DND-41 (cell line): ENCODE results near the gene PDE4D.

Source experiments
- ATAC-seq: fragments of 200-7000 bp; cut with Tn5 transposase; 3 replicates; pipeline ENCODE4 v1.9.1; 2021; ENCODE audit warnings: low read depth; ENCODE audit not compliant: insufficient read depth
- DNase-seq: peaks from one replicate; pipeline ENCODE4 v3.0.0-alpha.2; 2020
- H2AFZ ChIP-seq: 2 replicates; pipeline ENCODE4 v1.6.0; 2012; ENCODE audit warnings: low read depth, low read length
- H3K27ac ChIP-seq: 2 replicates; pipeline ENCODE4 v1.5.1; 2012; ENCODE audit warnings: low read length, inconsistent platforms
- H3K27me3 ChIP-seq: fragments of 200-600 bp; sonication (generic); 2 replicates; pipeline ENCODE4 v1.6.0; 2012; ENCODE audit warnings: low read length, mild to moderate bottlenecking, inconsistent platforms; ENCODE audit not compliant: insufficient read depth, poor library complexity
- H3K36me3 ChIP-seq: 2 replicates; pipeline ENCODE4 v1.5.1; 2012; ENCODE audit warnings: low read length, inconsistent platforms; ENCODE audit not compliant: insufficient read depth
- H3K4me1 ChIP-seq: 2 replicates; pipeline ENCODE4 v1.5.1; 2012; ENCODE audit warnings: mild to moderate bottlenecking, low read length; ENCODE audit not compliant: insufficient read depth
- H3K4me2 ChIP-seq: 2 replicates; pipeline ENCODE4 v1.6.0; 2012; ENCODE audit warnings: mild to moderate bottlenecking, moderate library complexity, low read length, inconsistent platforms; ENCODE audit not compliant: insufficient read depth
- H3K4me3 ChIP-seq, 2 experiments: fragments of 200-600 bp in 1 of 2; shearing (Covaris generic) in 1 of 2; 2 replicates each; pipeline ENCODE4 v1.5.1; 2012 to 2016; ENCODE audit warnings: inconsistent platforms in 2 of 2, low read length in 2 of 2, mild to moderate bottlenecking in 2 of 2, low read depth in 1 of 2, moderate library complexity in 1 of 2
- H3K79me2 ChIP-seq: 2 replicates; pipeline ENCODE4 v1.6.0; 2012; ENCODE audit warnings: low read length, inconsistent platforms; ENCODE audit not compliant: insufficient read depth
- H3K9ac ChIP-seq: 2 replicates; pipeline ENCODE4 v1.6.0; 2012; ENCODE audit warnings: low read depth, mild to moderate bottlenecking, inconsistent platforms, low read length, moderate library complexity
- H3K9me3 ChIP-seq: 2 replicates; pipeline ENCODE4 v1.5.1; 2012; ENCODE audit warnings: low read length, moderate library complexity, mild to moderate bottlenecking, inconsistent platforms; ENCODE audit not compliant: insufficient read depth, severe bottlenecking
- H4K20me1 ChIP-seq: 2 replicates; pipeline ENCODE4 v1.6.0; 2012; ENCODE audit warnings: low read length; ENCODE audit not compliant: insufficient read depth
- CTCF ChIP-seq: IDR thresholded peaks from 2 replicates; pipeline ENCODE4 v1.5.1; 2012; ENCODE audit warnings: borderline replicate concordance, low read length, moderate library complexity, mild to moderate bottlenecking; ENCODE audit not compliant: poor library complexity, severe bottlenecking; ENCODE audit errors: extremely low read depth
- EZH2 ChIP-seq: IDR thresholded peaks from 3 replicates; pipeline ENCODE4 v1.6.1; 2012; ENCODE audit warnings: borderline replicate concordance, low read depth, mild to moderate bottlenecking, moderate library complexity, low read length, inconsistent platforms; ENCODE audit not compliant: severe bottlenecking

Gene PDE4D

GRCh38 chr5:59543821-59544442, 349.6 kb downstream of the PDE4D start:
- no peak for TF ChIP-seq EZH2
- no peak for TF ChIP-seq CTCF

GRCh38 chr5:59542851-59543820, 350.4 kb downstream of the PDE4D start:
- ATAC-seq (no peak), DNase-seq (no peak)
- H3K27me3 ChIP-seq = no peaks in the 10 kb centered on the region
- no peak overlapping the region for H2AFZ ChIP-seq
- no peak overlapping the region for H3K4me3 ChIP-seq
- H3K36me3 ChIP-seq = no peaks in the 10 kb centered on the region
- H3K9me3 ChIP-seq = no peaks in the 10 kb centered on the region
- H3K27ac ChIP-seq = no peak overlapping the region
- no peaks in the 10 kb centered on the region for H4K20me1 ChIP-seq
- no peak overlapping the region for H3K4me2 ChIP-seq
- no peak overlapping the region for H3K9ac ChIP-seq
- no peaks in the 10 kb centered on the region for H3K79me2 ChIP-seq
- no peak for TF ChIP-seq CTCF
- H3K4me1 ChIP-seq = no peaks in the 10 kb centered on the region

More at GRCh38 chr5:59543821-59544442, 349.6 kb downstream of the PDE4D start:
- H3K4me3 ChIP-seq = no peak overlapping the region
- no peak overlapping the region for H2AFZ ChIP-seq
- DNase-seq = no peak
- H3K79me2 ChIP-seq = no peaks in the 10 kb centered on the region
- H3K27me3 ChIP-seq = no peaks in the 10 kb centered on the region
- no peaks in the 10 kb centered on the region for H3K9me3 ChIP-seq
- H3K9ac ChIP-seq = no peak overlapping the region
- no peaks in the 10 kb centered on the region for H3K36me3 ChIP-seq
- H4K20me1 ChIP-seq = no peaks in the 10 kb centered on the region
- no peaks in the 10 kb centered on the region for H3K4me1 ChIP-seq
- no peak overlapping the region for H3K4me2 ChIP-seq
- ATAC-seq = no peak
- no peak overlapping the region for H3K27ac ChIP-seq

- no peak for ATAC-seq
- Histone ChIP-seq H4K20me1 (no peaks in the 10 kb centered on the region), H3K27ac (no peak overlapping the region), H3K9ac (no peak overlapping the region), H3K4me3 (no peak overlapping the region), H3K79me2 (no peaks in the 10 kb centered on the region), H3K9me3 (no peaks in the 10 kb centered on the region), H3K4me1 (no peaks in the 10 kb centered on the region), H3K27me3 (no peaks in the 10 kb centered on the region), H2AFZ (no peak overlapping the region), H3K4me2 (no peak overlapping the region), H3K36me3 (no peaks in the 10 kb centered on the region)
- DNase-seq = no peak
- no peak for TF ChIP-seq CTCF
- TF ChIP-seq EZH2 = no peak
Observed at GRCh38 chr5:59542306-59542705, 351.2 kb downstream of the PDE4D start.
